Nephron (organoid): ENCODE measurements around the gene VPS41.

Source experiments
- H3K27ac Mint-ChIP-seq, 3 experiments: 2 replicates each; pipeline ENCODE4 v1.8.0; 2020; ENCODE audit warnings: mixed read lengths in 3 of 3, mild to moderate bottlenecking in 2 of 3, moderate library complexity in 1 of 3
- H3K27me3 Mint-ChIP-seq: 2 replicates; pipeline ENCODE4 v1.8.0; 2021; ENCODE audit warnings: low read depth, mild to moderate bottlenecking, moderate library complexity, mixed read lengths
- H3K36me3 Mint-ChIP-seq: 2 replicates; pipeline ENCODE4 v1.8.0; 2020; ENCODE audit warnings: low read depth, mixed read lengths
- H3K4me1 Mint-ChIP-seq: 2 replicates; pipeline ENCODE4 v1.8.0; 2020; ENCODE audit warnings: mixed read lengths
- H3K4me3 Mint-ChIP-seq, 3 experiments: 2 replicates each; pipeline ENCODE4 v1.8.0; 2020; ENCODE audit warnings: mild to moderate bottlenecking in 3 of 3, mixed read lengths in 3 of 3, moderate library complexity in 2 of 3
- H3K9me3 Mint-ChIP-seq: 2 replicates; pipeline ENCODE4 v1.8.0; 2020; ENCODE audit warnings: mixed read lengths
- CTCF ChIP-seq, 3 experiments: fragments of 200-600 bp; sonication (generic); IDR thresholded peaks; one replicate each; pipeline ENCODE4 v1.5.0; 2021; ENCODE audit warnings: antibody characterized with exemption in 3 of 3; ENCODE audit not compliant: unreplicated experiment in 3 of 3

The VPS41 gene

GRCh38 chr7:38709123-38709522 lies 199.9 kb downstream of the VPS41 start:
- H3K27me3 Mint-ChIP-seq, result no peaks in the 10 kb centered on the region
- H3K4me1 Mint-ChIP-seq, result no peaks in the 10 kb centered on the region
- H3K27ac Mint-ChIP-seq, result no peak overlapping the region
- no peak for TF ChIP-seq CTCF (IDR thresholded peaks at IDR 0.05; ENCODE audit: unreplicated experiment in 3 of 3)
- H3K9me3 Mint-ChIP-seq, result peaks cover 1% of the 10 kb centered on the region
- no peaks in the 10 kb centered on the region for H3K36me3 Mint-ChIP-seq
- H3K4me3 Mint-ChIP-seq, result no peak overlapping the region

GRCh38 chr7:38704751-38705150 lies 204.2 kb downstream of the VPS41 start:
- no peak overlapping the region for H3K27ac Mint-ChIP-seq
- no peaks in the 10 kb centered on the region for H3K27me3 Mint-ChIP-seq
- H3K36me3 Mint-ChIP-seq, result no peaks in the 10 kb centered on the region
- TF ChIP-seq CTCF (IDR thresholded peaks at IDR 0.05; ENCODE audit: unreplicated experiment in 3 of 3), result no peak
- H3K9me3 Mint-ChIP-seq, result no peaks in the 10 kb centered on the region
- no peak overlapping the region for H3K4me3 Mint-ChIP-seq
- no peaks in the 10 kb centered on the region for H3K4me1 Mint-ChIP-seq

- Mint-ChIP-seq H3K4me3 (no peak overlapping the region), H3K9me3 (no peaks in the 10 kb centered on the region), H3K36me3 (no peaks in the 10 kb centered on the region), H3K4me1 (no peaks in the 10 kb centered on the region), H3K27me3 (no peaks in the 10 kb centered on the region), H3K27ac (no peak overlapping the region)
- TF ChIP-seq CTCF (IDR thresholded peaks at IDR 0.05; ENCODE audit: unreplicated experiment in 3 of 3), result no peak
Measured at GRCh38 chr7:38704041-38704547, 204.9 kb downstream of the VPS41 start.

GRCh38 chr7:38703093-38703492 lies 205.9 kb downstream of the VPS41 start:
- Mint-ChIP-seq H3K9me3 (no peaks in the 10 kb centered on the region), H3K27ac (no peak overlapping the region), H3K27me3 (no peaks in the 10 kb centered on the region), H3K36me3 (no peaks in the 10 kb centered on the region), H3K4me3 (no peak overlapping the region), H3K4me1 (no peaks in the 10 kb centered on the region)
- no peak for TF ChIP-seq CTCF (IDR thresholded peaks at IDR 0.05; ENCODE audit: unreplicated experiment in 3 of 3)

GRCh38 chr7:38702002-38702535 lies 206.9 kb downstream of the VPS41 start:
- no peak for TF ChIP-seq CTCF (IDR thresholded peaks at IDR 0.05; ENCODE audit: unreplicated experiment in 3 of 3)
- Mint-ChIP-seq H3K4me1 (no peaks in the 10 kb centered on the region), H3K27me3 (no peaks in the 10 kb centered on the region), H3K36me3 (no peaks in the 10 kb centered on the region), H3K9me3 (peaks cover 3% of the 10 kb centered on the region), H3K27ac (no peak overlapping the region), H3K4me3 (no peak overlapping the region)

GRCh38 chr7:38700116-38700515 lies 208.9 kb downstream of the VPS41 start:
- no peaks in the 10 kb centered on the region for H3K4me1 Mint-ChIP-seq
- H3K27me3 Mint-ChIP-seq, result no peaks in the 10 kb centered on the region
- no peak overlapping the region for H3K27ac Mint-ChIP-seq
- peaks cover 3% of the 10 kb centered on the region for H3K9me3 Mint-ChIP-seq
- TF ChIP-seq CTCF (IDR thresholded peaks at IDR 0.05; ENCODE audit: unreplicated experiment in 3 of 3), result no peak
- H3K4me3 Mint-ChIP-seq, result no peak overlapping the region
- H3K36me3 Mint-ChIP-seq, result no peaks in the 10 kb centered on the region
